ENCODE results near the gene GCSAM.

The GCSAM gene

GRCh38 chr3:112088944-112089343 is 44.1 kb downstream of the GCSAM start:
- Histone ChIP-seq H3F3A (ENCODE audit: insufficient read depth) (no peaks in the 10 kb centered on the region), H3K79me2 (ENCODE audit: insufficient read depth, low read length) (no peaks in the 10 kb centered on the region), H2AFZ (ENCODE audit: low read depth, low read length, severe bottlenecking) (no peak overlapping the region), H3K27ac (ENCODE audit: low read depth, low read length) (no peak overlapping the region), H3K27me3 (ENCODE audit: low read length) (no peaks in the 10 kb centered on the region), H3K4me2 (ENCODE audit: low read depth, low read length, poor library complexity, severe bottlenecking) (no peak overlapping the region), H3K9me3 (ENCODE audit: insufficient read depth, low read length) (no peaks in the 10 kb centered on the region), H3K9me2 (replicated peaks; ENCODE audit: insufficient read depth, low read length) (no peaks in the 10 kb centered on the region), H3K36me3 (ENCODE audit: low read length) (no peaks in the 10 kb centered on the region), H3K4me3 (ENCODE audit: insufficient read depth, low read length, poor library complexity, severe bottlenecking) (no peak overlapping the region), H3K9ac (ENCODE audit: low read length) (no peak overlapping the region), H4K20me1 (ENCODE audit: low read depth, low read length) (no peaks in the 10 kb centered on the region)
- TF ChIP-seq CTCF (IDR thresholded peaks at IDR 0.05; ENCODE audit: insufficient read depth, low read length, poor library complexity, severe bottlenecking) (no peak), EZH2phosphoT487 (conservative IDR thresholded peaks at IDR 0.05; ENCODE audit: low read length) (no peak)

GRCh38 chr3:112087746-112088145 is 45.3 kb downstream of the GCSAM start:
- Histone ChIP-seq H3K4me3 (ENCODE audit: insufficient read depth, low read length, poor library complexity, severe bottlenecking) (no peak overlapping the region), H3K27me3 (ENCODE audit: low read length) (no peaks in the 10 kb centered on the region), H4K20me1 (ENCODE audit: low read depth, low read length) (no peaks in the 10 kb centered on the region), H3K9me2 (replicated peaks; ENCODE audit: insufficient read depth, low read length) (no peaks in the 10 kb centered on the region), H3K36me3 (ENCODE audit: low read length) (no peaks in the 10 kb centered on the region), H3K9me3 (ENCODE audit: insufficient read depth, low read length) (no peaks in the 10 kb centered on the region), H3F3A (ENCODE audit: insufficient read depth) (no peaks in the 10 kb centered on the region), H2AFZ (ENCODE audit: low read depth, low read length, severe bottlenecking) (no peak overlapping the region), H3K79me2 (ENCODE audit: insufficient read depth, low read length) (no peaks in the 10 kb centered on the region), H3K9ac (ENCODE audit: low read length) (no peak overlapping the region), H3K27ac (ENCODE audit: low read depth, low read length) (no peak overlapping the region), H3K4me2 (ENCODE audit: low read depth, low read length, poor library complexity, severe bottlenecking) (peak overlapping the region; percentile 91)
- TF ChIP-seq CTCF (IDR thresholded peaks at IDR 0.05; ENCODE audit: insufficient read depth, low read length, poor library complexity, severe bottlenecking) (no peak), EZH2phosphoT487 (conservative IDR thresholded peaks at IDR 0.05; ENCODE audit: low read length) (no peak)

GRCh38 chr3:112086875-112087524 is 46.0 kb downstream of the GCSAM start:
- Histone ChIP-seq H3F3A (ENCODE audit: insufficient read depth) (no peaks in the 10 kb centered on the region), H3K27me3 (ENCODE audit: low read length) (no peaks in the 10 kb centered on the region), H3K9ac (ENCODE audit: low read length) (peak overlapping the region; percentile 66), H3K79me2 (ENCODE audit: insufficient read depth, low read length) (no peaks in the 10 kb centered on the region), H3K9me3 (ENCODE audit: insufficient read depth, low read length) (no peaks in the 10 kb centered on the region), H2AFZ (ENCODE audit: low read depth, low read length, severe bottlenecking) (peak overlapping the region; percentile 99), H3K27ac (ENCODE audit: low read depth, low read length) (no peak overlapping the region), H3K9me2 (replicated peaks; ENCODE audit: insufficient read depth, low read length) (no peaks in the 10 kb centered on the region), H3K36me3 (ENCODE audit: low read length) (no peaks in the 10 kb centered on the region), H4K20me1 (ENCODE audit: low read depth, low read length) (no peaks in the 10 kb centered on the region), H3K4me3 (ENCODE audit: insufficient read depth, low read length, poor library complexity, severe bottlenecking) (peak overlapping the region; percentile 69), H3K4me2 (ENCODE audit: low read depth, low read length, poor library complexity, severe bottlenecking) (peak overlapping the region; percentile 91)
- TF ChIP-seq CTCF (IDR thresholded peaks at IDR 0.05; ENCODE audit: insufficient read depth, low read length, poor library complexity, severe bottlenecking), result no peak

Data from SU-DHL-6 (cell line).